HL-60 (cell line): ENCODE data around the gene IFITM10.

Experiments used
- POLR2AphosphoS5 ChIP-seq: IDR thresholded peaks from 2 replicates; pipeline ENCODE4 v1.6.1; 2012; ENCODE audit warnings: low read depth
- TF ChIP-seq, protein P1 (sequence below): IDR thresholded peaks from one replicate; pipeline ENCODE4 v1.5.1; 2011; ENCODE audit warnings: low read length, control low read depth, inconsistent platforms; ENCODE audit not compliant: insufficient read depth

DNA sequence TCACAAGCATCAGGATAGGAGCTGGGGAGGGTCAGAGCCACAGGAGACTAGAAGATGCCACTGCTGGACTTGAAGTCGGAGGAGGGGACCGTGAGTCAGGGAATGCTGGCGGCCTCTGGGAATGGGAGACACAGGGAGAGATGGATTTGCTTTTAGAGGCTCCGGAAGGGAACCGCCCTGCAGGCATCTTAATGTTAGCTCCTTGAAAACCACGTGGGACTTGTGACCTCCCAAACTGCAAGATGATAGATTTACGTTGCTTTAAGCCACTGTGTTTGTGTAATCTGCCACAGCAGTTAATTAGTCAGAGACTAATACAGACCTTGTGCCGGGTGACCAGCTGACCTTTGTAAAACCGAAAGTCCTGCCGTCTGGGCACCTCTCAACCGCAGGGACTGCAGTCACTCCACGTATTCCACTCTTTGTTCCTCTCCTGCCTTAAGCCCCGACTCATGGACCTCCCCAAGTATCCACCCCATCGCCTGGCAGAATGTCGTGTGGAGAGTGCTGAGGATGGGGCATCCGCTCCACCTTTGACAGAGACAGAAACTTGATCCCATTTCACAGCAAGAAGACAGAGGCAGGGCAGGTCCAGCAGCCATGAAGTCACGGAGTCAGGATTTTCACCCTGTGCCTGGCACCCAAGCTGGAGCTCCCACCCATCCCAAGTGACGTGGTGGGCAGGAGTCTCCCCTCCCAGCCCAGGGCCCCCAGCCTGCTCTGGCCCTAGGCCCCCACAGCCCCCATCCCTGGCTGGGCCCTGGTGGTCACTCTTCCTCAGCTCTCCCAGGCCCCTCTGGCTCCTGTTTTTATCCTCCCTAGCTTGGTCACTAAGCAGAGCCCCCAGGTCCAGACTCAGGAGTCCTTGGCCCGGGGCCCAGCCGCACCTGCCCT, 32.7 kb upstream of the IFITM10 start:
- TF ChIP-seq POLR2AphosphoS5: no peak
- TF ChIP-seq, protein P1, sequence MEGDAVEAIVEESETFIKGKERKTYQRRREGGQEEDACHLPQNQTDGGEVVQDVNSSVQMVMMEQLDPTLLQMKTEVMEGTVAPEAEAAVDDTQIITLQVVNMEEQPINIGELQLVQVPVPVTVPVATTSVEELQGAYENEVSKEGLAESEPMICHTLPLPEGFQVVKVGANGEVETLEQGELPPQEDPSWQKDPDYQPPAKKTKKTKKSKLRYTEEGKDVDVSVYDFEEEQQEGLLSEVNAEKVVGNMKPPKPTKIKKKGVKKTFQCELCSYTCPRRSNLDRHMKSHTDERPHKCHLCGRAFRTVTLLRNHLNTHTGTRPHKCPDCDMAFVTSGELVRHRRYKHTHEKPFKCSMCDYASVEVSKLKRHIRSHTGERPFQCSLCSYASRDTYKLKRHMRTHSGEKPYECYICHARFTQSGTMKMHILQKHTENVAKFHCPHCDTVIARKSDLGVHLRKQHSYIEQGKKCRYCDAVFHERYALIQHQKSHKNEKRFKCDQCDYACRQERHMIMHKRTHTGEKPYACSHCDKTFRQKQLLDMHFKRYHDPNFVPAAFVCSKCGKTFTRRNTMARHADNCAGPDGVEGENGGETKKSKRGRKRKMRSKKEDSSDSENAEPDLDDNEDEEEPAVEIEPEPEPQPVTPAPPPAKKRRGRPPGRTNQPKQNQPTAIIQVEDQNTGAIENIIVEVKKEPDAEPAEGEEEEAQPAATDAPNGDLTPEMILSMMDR: no peak
